Measurements from ENCODE around the gene EHD4. TPM values are rescaled to one million over a fixed set of nuclear protein-coding genes. Genes with fewer than 3 reads are reported as not detected.

The EHD4 gene
- polyA plus RNA-seq, 3 donors = 12.8 to 16.0 (median 14.2) TPM

GRCh38 chr15:42011074-42011473, 38.7 kb upstream of the EHD4 start:
- peaks cover 0 to 1% (median 0%) of the 10 kb centered on the region in 7 donors for H3K9me3 Mint-ChIP-seq
- Histone ChIP-seq H3K4me2 (replicated peaks; ENCODE audit: extremely low read depth, low read length, poor library complexity, severe bottlenecking) (no peak overlapping the region), H3K36me3 (replicated peaks in 1 of 2; ENCODE audit: control insufficient read depth in 1 of 2, insufficient read depth in 2 of 2, low read length in 2 of 2) (no peaks in the 10 kb centered on the region)

DNA sequence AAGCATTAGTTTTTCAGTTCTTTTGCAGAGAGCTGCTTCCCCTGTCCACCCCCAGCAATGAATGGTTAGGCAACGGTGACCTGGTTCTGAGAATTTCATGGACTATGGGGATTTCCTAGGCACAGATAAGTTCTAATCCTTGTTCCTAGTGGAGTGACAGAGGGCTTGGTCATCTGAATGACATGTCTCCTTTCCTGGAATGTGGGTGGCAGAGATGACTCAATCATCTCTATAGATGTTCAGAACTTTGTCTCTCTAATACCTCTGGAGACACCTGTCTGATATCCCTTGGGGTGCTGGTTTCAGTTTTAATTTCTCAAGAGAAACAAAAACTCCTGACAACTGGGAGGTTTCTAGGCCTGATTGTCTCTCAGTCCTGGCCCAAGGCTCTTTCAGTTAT, 38.1 kb upstream of the EHD4 start:
- H3K36me3 ChIP-seq (replicated peaks in 1 of 2; ENCODE audit: control insufficient read depth in 1 of 2, insufficient read depth in 2 of 2, low read length in 2 of 2) = no peaks in the 10 kb centered on the region
- H3K27me3 ChIP-seq (ENCODE audit: control insufficient read depth in 2 of 2, insufficient read depth in 2 of 2, low read length in 2 of 2) = no peaks in the 10 kb centered on the region
- H3K27me3 Mint-ChIP-seq (ENCODE audit: low read depth in 3 of 3) = peaks cover 4 to 7% (median 5%) of the 10 kb centered on the region in 3 donors
- no peaks in the 10 kb centered on the region for H3K36me3 Mint-ChIP-seq
- no peaks in the 10 kb centered on the region for H3K4me1 ChIP-seq (ENCODE audit: control insufficient read depth in 1 of 2, insufficient read depth in 2 of 2, low read length in 2 of 2)
- no peaks in the 10 kb centered on the region for H3K9me3 ChIP-seq (replicated peaks in 1 of 2; ENCODE audit: control insufficient read depth in 1 of 2, insufficient read depth in 1 of 2, low read length in 2 of 2)
- H2AFZ ChIP-seq (ENCODE audit: insufficient read depth, low read depth, low read length, poor library complexity, severe bottlenecking) = no peak overlapping the region
- no peaks in the 10 kb centered on the region for H3K79me2 ChIP-seq (ENCODE audit: insufficient read depth, low read length)
- no CpG with 5 or more reads among the region's 1 CpG for WGBS (ENCODE audit: insufficient coverage)
- H3K9ac ChIP-seq (ENCODE audit: insufficient read depth, low read length, poor library complexity, severe bottlenecking) = no peak overlapping the region
- peaks cover 0 to 1% (median 0%) of the 10 kb centered on the region in 7 donors for H3K9me3 Mint-ChIP-seq
- intact Hi-C loops (cut with micrococcal nuclease) = no loop called here
- H3K27ac Mint-ChIP-seq = no peak overlapping the region
- H3K27ac ChIP-seq (ENCODE audit: low read depth in 1 of 2, low read length in 2 of 2) = no peak overlapping the region
- H3K4me3 Mint-ChIP-seq = no peak overlapping the region
- TF ChIP-seq CTCF (IDR thresholded peaks at IDR 0.05) = no peak
- no peak overlapping the region for H3K4me2 ChIP-seq (replicated peaks; ENCODE audit: extremely low read depth, low read length, poor library complexity, severe bottlenecking)
- no peak overlapping the region for H3K4me3 ChIP-seq (replicated peaks in 1 of 3; ENCODE audit: low read depth in 2 of 3, low read length in 3 of 3)
- no peak for DNase-seq
- H4K20me1 ChIP-seq (ENCODE audit: insufficient read depth, low read length) = no peaks in the 10 kb centered on the region
- no peaks in the 10 kb centered on the region for H3K4me1 Mint-ChIP-seq

More at GRCh38 chr15:42011074-42011473, 38.7 kb upstream of the EHD4 start:
- no peaks in the 10 kb centered on the region for H3K27me3 ChIP-seq (ENCODE audit: control insufficient read depth in 2 of 2, insufficient read depth in 2 of 2, low read length in 2 of 2)
- no peak overlapping the region for H3K27ac Mint-ChIP-seq
- no peak for DNase-seq
- H3K9me3 ChIP-seq (replicated peaks in 1 of 2; ENCODE audit: control insufficient read depth in 1 of 2, insufficient read depth in 1 of 2, low read length in 2 of 2) = no peaks in the 10 kb centered on the region
- H3K79me2 ChIP-seq (ENCODE audit: insufficient read depth, low read length) = no peaks in the 10 kb centered on the region
- peaks cover 4 to 7% (median 5%) of the 10 kb centered on the region in 3 donors for H3K27me3 Mint-ChIP-seq (ENCODE audit: low read depth in 3 of 3)
- WGBS (ENCODE audit: insufficient coverage) = 97% methylated on average over 7 of the region's 7 CpGs
- TF ChIP-seq CTCF (IDR thresholded peaks at IDR 0.05) = no peak
- H3K9ac ChIP-seq (ENCODE audit: insufficient read depth, low read length, poor library complexity, severe bottlenecking) = no peak overlapping the region
- no peaks in the 10 kb centered on the region for H3K36me3 Mint-ChIP-seq
- no peaks in the 10 kb centered on the region for H3K4me1 ChIP-seq (ENCODE audit: control insufficient read depth in 1 of 2, insufficient read depth in 2 of 2, low read length in 2 of 2)
- H3K4me3 Mint-ChIP-seq = no peak overlapping the region
- no peak overlapping the region for H3K27ac ChIP-seq (ENCODE audit: low read depth in 1 of 2, low read length in 2 of 2)
- intact Hi-C loops (cut with micrococcal nuclease) = no loop called here
- H4K20me1 ChIP-seq (ENCODE audit: insufficient read depth, low read length) = no peaks in the 10 kb centered on the region
- H3K4me3 ChIP-seq (replicated peaks in 1 of 3; ENCODE audit: low read depth in 2 of 3, low read length in 3 of 3) = no peak overlapping the region
- H3K4me1 Mint-ChIP-seq = no peaks in the 10 kb centered on the region
- no peak overlapping the region for H2AFZ ChIP-seq (ENCODE audit: insufficient read depth, low read depth, low read length, poor library complexity, severe bottlenecking)

Measured in CD14-positive monocyte (primary cell).